Measurements from ENCODE around the gene ANKS1A. TPM values are rescaled to one million over a fixed set of nuclear protein-coding genes. Genes with fewer than 3 reads are reported as not detected.

The ANKS1A gene
- total RNA-seq, 2 experiments from 2014 or later, result 6.4 to 6.9 TPM

DNA sequence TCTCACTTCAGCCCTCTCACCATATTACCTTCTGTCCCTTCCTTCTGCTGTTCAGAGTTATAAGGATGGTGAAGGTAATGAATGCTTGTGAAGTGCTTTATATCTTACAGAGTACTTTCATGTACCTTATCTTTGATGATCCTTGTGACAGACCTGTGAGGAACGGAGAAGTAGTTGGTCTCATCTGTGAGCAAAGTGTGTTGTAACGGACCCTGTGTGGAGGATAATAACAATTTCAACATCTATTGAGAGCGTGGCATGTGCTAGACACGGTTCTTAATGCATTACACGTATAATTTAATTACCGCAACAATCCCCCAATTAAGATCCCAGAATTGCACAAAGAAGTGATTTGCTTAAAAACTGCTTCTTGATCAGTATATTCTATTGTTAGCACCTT, 124.6 kb downstream of the ANKS1A start:
- Mint-ChIP-seq H3K4me3 (no peak overlapping the region), H3K27ac (no peak overlapping the region), H3K27me3 (no peaks in the 10 kb centered on the region), H3K4me1 (ENCODE audit: low read depth) (no peaks in the 10 kb centered on the region), H3K36me3 (ENCODE audit: low read depth) (peaks cover 19% of the 10 kb centered on the region), H3K9me3 (no peaks in the 10 kb centered on the region)
- Histone ChIP-seq H3K27ac (ENCODE audit: low read depth in 1 of 2, low read length in 2 of 2) (no peak overlapping the region), H3K4me1 (ENCODE audit: insufficient read depth, low read length) (no peaks in the 10 kb centered on the region), H3K27me3 (ENCODE audit: control insufficient read depth in 1 of 2, insufficient read depth in 2 of 2, low read length in 2 of 2) (no peaks in the 10 kb centered on the region), H3K4me3 (ENCODE audit: low read length) (no peak overlapping the region), H3K9me3 (ENCODE audit: control insufficient read depth in 1 of 2, insufficient read depth in 1 of 2, low read length in 2 of 2) (no peaks in the 10 kb centered on the region), H3K36me3 (ENCODE audit: insufficient read depth, low read length) (peaks cover 17% of the 10 kb centered on the region)
- TF ChIP-seq, protein P1, sequence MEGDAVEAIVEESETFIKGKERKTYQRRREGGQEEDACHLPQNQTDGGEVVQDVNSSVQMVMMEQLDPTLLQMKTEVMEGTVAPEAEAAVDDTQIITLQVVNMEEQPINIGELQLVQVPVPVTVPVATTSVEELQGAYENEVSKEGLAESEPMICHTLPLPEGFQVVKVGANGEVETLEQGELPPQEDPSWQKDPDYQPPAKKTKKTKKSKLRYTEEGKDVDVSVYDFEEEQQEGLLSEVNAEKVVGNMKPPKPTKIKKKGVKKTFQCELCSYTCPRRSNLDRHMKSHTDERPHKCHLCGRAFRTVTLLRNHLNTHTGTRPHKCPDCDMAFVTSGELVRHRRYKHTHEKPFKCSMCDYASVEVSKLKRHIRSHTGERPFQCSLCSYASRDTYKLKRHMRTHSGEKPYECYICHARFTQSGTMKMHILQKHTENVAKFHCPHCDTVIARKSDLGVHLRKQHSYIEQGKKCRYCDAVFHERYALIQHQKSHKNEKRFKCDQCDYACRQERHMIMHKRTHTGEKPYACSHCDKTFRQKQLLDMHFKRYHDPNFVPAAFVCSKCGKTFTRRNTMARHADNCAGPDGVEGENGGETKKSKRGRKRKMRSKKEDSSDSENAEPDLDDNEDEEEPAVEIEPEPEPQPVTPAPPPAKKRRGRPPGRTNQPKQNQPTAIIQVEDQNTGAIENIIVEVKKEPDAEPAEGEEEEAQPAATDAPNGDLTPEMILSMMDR (IDR thresholded peaks at IDR 0.05), result no peak
- DNase-seq (no peak), ATAC-seq (ENCODE audit: poor library complexity) (no peak)
- POLR2A ChIA-PET, result no interaction called here
- CTCF ChIA-PET, result no interaction called here
- intact Hi-C loops (cut with DNase I, micrococcal nuclease), result no loop called here

DNA sequence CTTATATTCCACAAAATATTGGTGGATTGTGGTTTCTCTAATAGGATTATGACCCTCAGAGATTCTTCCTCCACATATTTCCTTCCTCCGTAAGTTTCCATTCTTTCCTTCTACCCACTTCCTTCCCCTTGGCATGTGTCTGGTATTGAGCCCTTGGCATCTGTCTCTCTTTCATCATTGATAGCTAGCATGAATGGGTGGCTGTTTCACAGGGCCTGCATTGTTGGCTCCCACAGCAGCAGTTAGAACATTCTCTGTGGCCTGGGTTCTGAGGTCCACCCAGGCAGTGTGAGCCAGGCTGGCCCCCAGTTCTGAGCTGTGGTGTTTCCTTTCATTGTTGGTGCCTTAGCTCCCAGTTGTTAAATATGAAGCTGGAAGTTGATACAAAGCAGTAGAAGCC, 125.3 kb downstream of the ANKS1A start:
- intact Hi-C loops (cut with DNase I, micrococcal nuclease), result no loop called here
- ChIA-PET POLR2A (no interaction called here), CTCF (no interaction called here)
- Mint-ChIP-seq H3K4me1 (ENCODE audit: low read depth) (no peaks in the 10 kb centered on the region), H3K36me3 (ENCODE audit: low read depth) (peaks cover 23% of the 10 kb centered on the region), H3K4me3 (no peak overlapping the region), H3K9me3 (no peaks in the 10 kb centered on the region), H3K27me3 (no peaks in the 10 kb centered on the region), H3K27ac (no peak overlapping the region)
- Histone ChIP-seq H3K27ac (ENCODE audit: low read depth in 1 of 2, low read length in 2 of 2) (no peak overlapping the region), H3K4me3 (ENCODE audit: low read length) (no peak overlapping the region), H3K4me1 (ENCODE audit: insufficient read depth, low read length) (no peaks in the 10 kb centered on the region), H3K9me3 (ENCODE audit: control insufficient read depth in 1 of 2, insufficient read depth in 1 of 2, low read length in 2 of 2) (no peaks in the 10 kb centered on the region), H3K36me3 (ENCODE audit: insufficient read depth, low read length) (peaks cover 17% of the 10 kb centered on the region), H3K27me3 (ENCODE audit: control insufficient read depth in 1 of 2, insufficient read depth in 2 of 2, low read length in 2 of 2) (no peaks in the 10 kb centered on the region)
- ATAC-seq (ENCODE audit: poor library complexity), result no peak
- TF ChIP-seq, protein P1 (IDR thresholded peaks at IDR 0.05), result no peak
- DNase-seq, result no peak

DNA sequence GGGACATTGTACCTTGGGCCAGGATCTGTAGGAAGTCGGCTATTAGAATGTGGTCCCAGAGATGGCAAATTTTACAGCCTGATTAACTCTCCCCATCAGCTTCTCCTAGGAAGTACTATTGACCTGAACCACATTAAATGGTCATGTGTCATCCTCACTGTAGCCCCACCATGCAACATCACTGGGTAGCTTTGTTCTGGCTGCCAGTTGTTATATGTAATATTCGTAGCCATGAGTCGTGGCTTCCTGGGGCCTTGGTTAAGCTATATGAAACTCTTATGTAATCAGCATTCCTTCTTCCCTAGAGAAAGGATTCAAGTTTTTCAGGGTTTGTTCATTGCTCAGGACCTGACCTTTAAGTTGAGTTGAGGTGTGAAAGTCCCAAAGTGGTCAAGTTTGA, 125.7 kb downstream of the ANKS1A start:
- DNase-seq, result no peak
- H3K36me3 Mint-ChIP-seq (ENCODE audit: low read depth), result peaks cover 27% of the 10 kb centered on the region
- TF ChIP-seq, protein P1 (IDR thresholded peaks at IDR 0.05), result no peak
- H3K36me3 ChIP-seq (ENCODE audit: insufficient read depth, low read length), result peaks cover 17% of the 10 kb centered on the region
- intact Hi-C loops (cut with DNase I, micrococcal nuclease), result no loop called here
- no peaks in the 10 kb centered on the region for H3K27me3 Mint-ChIP-seq
- no peak overlapping the region for H3K27ac Mint-ChIP-seq
- ChIA-PET POLR2A (interaction anchor here (1.1 kb wide), 1 partner anchor 60 kb away, joined by 6 read pairs; no protein-coding TSS in a partner anchor), CTCF (no interaction called here)
- H3K4me1 Mint-ChIP-seq (ENCODE audit: low read depth), result no peaks in the 10 kb centered on the region
- no peaks in the 10 kb centered on the region for H3K9me3 Mint-ChIP-seq
- no peak overlapping the region for H3K4me3 Mint-ChIP-seq
- no peaks in the 10 kb centered on the region for H3K4me1 ChIP-seq (ENCODE audit: insufficient read depth, low read length)
- no peak for ATAC-seq (ENCODE audit: poor library complexity)
- no peaks in the 10 kb centered on the region for H3K27me3 ChIP-seq (ENCODE audit: control insufficient read depth in 1 of 2, insufficient read depth in 2 of 2, low read length in 2 of 2)
- no peak overlapping the region for H3K27ac ChIP-seq (ENCODE audit: low read depth in 1 of 2, low read length in 2 of 2)
- H3K9me3 ChIP-seq (ENCODE audit: control insufficient read depth in 1 of 2, insufficient read depth in 1 of 2, low read length in 2 of 2), result no peaks in the 10 kb centered on the region
- H3K4me3 ChIP-seq (ENCODE audit: low read length), result no peak overlapping the region
